GM20000 (cell line): ENCODE data around the gene RAB31.

Experiments
- DNase-seq: peaks from one replicate; pipeline ENCODE4 v3.0.0; 2012; ENCODE audit warnings: low spot score
- CTCF ChIP-seq: IDR thresholded peaks from 2 replicates; pipeline ENCODE4 v1.5.1; 2012; ENCODE audit warnings: mild to moderate bottlenecking, control low read depth; ENCODE audit errors: extremely low read depth, missing control alignments

RAB31 gene

DNA sequence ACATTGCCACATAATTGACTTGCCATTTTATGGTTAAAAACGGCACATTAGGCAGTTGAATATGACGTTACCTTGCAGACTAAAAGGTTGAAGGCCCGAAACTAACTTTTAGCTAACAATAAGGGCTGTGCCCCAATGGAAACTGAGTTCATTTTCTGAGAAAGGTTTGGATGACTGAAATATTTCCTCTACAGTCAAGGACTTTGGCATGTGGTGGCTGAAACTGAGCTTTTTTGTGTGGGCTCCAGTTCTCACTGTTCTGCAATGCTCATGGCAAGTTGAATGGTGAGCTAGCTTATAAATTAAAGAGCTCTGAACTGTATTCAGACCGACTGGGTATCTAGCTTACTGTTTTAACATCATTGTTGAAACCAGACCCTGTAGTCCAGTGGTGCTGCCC is 153.8 kb downstream of the RAB31 start:
- TF ChIP-seq CTCF, result no peak
- DNase-seq, result no peak

GRCh38 chr18:9862686-9863085 is 154.6 kb downstream of the RAB31 start:
- TF ChIP-seq CTCF, result no peak
- DNase-seq, result no peak

- TF ChIP-seq CTCF, result no peak
- DNase-seq, result no peak
Observed at GRCh38 chr18:9863282-9863681, 155.2 kb downstream of the RAB31 start.

GRCh38 chr18:9865764-9866490 is 157.8 kb downstream of the RAB31 start:
- no peak for DNase-seq
- no peak for TF ChIP-seq CTCF

GRCh38 chr18:9866627-9867026 is 158.5 kb downstream of the RAB31 start:
- no peak for DNase-seq
- no peak for TF ChIP-seq CTCF

- TF ChIP-seq CTCF, result no peak
- no peak for DNase-seq
Observed at GRCh38 chr18:9867071-9867594, 159.0 kb downstream of the RAB31 start.

DNA sequence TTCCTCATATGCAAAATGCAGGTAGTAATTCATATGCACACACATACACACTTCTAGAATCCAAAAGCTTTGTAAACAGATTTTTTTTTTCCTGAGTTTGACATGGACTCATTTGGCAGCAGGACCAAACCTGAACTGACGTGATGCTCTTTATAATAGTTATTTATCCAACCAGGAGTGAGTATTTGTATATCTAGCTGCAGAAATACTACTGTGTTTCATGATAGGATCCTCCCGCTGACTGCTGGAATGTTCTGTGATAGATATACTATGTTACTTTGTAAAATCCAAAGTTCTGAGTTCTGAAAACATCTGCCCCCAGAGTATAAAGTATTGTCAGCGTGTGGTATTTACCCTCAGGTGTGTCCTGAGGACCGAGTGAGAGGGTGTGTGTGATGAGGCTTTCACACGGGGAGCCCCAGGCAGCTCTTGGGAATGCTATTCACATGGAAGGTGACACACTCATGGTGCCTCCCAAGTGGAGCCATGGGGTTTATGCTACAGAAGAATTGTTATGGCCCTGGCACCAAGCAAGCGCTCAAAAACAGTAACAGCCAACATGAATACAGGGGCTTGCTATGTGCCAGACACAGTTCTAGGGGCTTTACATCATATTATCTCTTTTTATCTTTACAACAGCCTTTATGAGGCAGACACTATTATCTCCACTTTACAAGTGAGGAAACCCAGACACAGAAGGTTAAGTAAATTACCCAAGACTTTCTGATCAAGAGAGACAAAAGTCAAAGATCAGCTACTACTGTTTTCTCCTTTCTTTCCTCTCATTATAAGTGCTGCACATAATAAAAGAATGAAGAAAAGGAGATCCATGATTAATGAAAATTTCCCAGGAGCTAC is 161.0 kb downstream of the RAB31 start:
- no peak for DNase-seq
- no peak for TF ChIP-seq CTCF
